Measurements from ENCODE around the gene AKAP7. TPM values are rescaled to one million over a fixed set of nuclear protein-coding genes. Genes with fewer than 3 reads are reported as not detected.

AKAP7 gene
- total and polyA plus RNA-seq, 2 donors (not counting 3 experiments of a cell fraction or from before 2014, with no cell fraction given), result 0.76 to 3.3 TPM

GRCh38 chr6:131103296-131103695 lies 32.0 kb upstream of the AKAP7 start:
- POLR2A ChIA-PET, result no interaction called here
- H3K4me2 ChIP-seq (ENCODE audit: insufficient read depth, low read length), result no peak overlapping the region
- H3K9ac ChIP-seq (replicated peaks; ENCODE audit: extremely low read depth, insufficient read depth, low read length), result no peak overlapping the region
- H3K27ac ChIP-seq (ENCODE audit: insufficient read depth, low read depth, low read length), result no peak overlapping the region
- no peak for FAIRE-seq
- BruUV-seq (replicated peaks), result no TSS peak
- no peaks in the 10 kb centered on the region for H3K36me3 ChIP-seq (ENCODE audit: control insufficient read depth in 2 of 2, extremely low read depth in 1 of 2, insufficient read depth in 2 of 2, low read length in 2 of 2)
- no peak overlapping the region for H2AFZ ChIP-seq (ENCODE audit: low read depth, low read length)
- no peaks in the 10 kb centered on the region for H3K9me3 ChIP-seq (replicated peaks; ENCODE audit: control insufficient read depth, insufficient read depth, low read length)
- CTCF ChIA-PET, result no interaction called here
- H3K79me2 ChIP-seq (ENCODE audit: control insufficient read depth, insufficient read depth, low read length), result no peaks in the 10 kb centered on the region
- H3K9me1 ChIP-seq (replicated peaks; ENCODE audit: control insufficient read depth, extremely low read depth, insufficient read depth, low read length), result no peaks in the 10 kb centered on the region
- no peak for DNase-seq (ENCODE audit: low read depth, low spot score)
- H4K20me1 ChIP-seq (replicated peaks; ENCODE audit: control insufficient read depth, extremely low read depth, insufficient read depth, low read length), result no peaks in the 10 kb centered on the region
- H3K4me3 ChIP-seq (replicated peaks in 1 of 3; ENCODE audit: insufficient read depth in 1 of 3, low read depth in 1 of 3, low read length in 3 of 3), result no peak overlapping the region
- intact Hi-C loops (cut with micrococcal nuclease) (no loop called here), dilution Hi-C loops (cut with MboI; ENCODE audit: extremely low pct_ligation_motif_present, low sequenced_read_pairs) (no loop called here)
- TF ChIP-seq, protein P1, sequence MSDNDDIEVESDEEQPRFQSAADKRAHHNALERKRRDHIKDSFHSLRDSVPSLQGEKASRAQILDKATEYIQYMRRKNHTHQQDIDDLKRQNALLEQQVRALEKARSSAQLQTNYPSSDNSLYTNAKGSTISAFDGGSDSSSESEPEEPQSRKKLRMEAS (IDR thresholded peaks at IDR 0.05; ENCODE audit: insufficient read depth, insufficient read length), result no peak
- TF ChIP-seq, protein P2, sequence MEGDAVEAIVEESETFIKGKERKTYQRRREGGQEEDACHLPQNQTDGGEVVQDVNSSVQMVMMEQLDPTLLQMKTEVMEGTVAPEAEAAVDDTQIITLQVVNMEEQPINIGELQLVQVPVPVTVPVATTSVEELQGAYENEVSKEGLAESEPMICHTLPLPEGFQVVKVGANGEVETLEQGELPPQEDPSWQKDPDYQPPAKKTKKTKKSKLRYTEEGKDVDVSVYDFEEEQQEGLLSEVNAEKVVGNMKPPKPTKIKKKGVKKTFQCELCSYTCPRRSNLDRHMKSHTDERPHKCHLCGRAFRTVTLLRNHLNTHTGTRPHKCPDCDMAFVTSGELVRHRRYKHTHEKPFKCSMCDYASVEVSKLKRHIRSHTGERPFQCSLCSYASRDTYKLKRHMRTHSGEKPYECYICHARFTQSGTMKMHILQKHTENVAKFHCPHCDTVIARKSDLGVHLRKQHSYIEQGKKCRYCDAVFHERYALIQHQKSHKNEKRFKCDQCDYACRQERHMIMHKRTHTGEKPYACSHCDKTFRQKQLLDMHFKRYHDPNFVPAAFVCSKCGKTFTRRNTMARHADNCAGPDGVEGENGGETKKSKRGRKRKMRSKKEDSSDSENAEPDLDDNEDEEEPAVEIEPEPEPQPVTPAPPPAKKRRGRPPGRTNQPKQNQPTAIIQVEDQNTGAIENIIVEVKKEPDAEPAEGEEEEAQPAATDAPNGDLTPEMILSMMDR (IDR thresholded peaks at IDR 0.05; ENCODE audit: extremely low read depth in 1 of 2, insufficient read depth in 1 of 2, low read depth in 1 of 2, low read length in 2 of 2), result no peak
- peaks cover 23% of the 10 kb centered on the region for H3K4me1 ChIP-seq (ENCODE audit: control insufficient read depth, extremely low read depth, insufficient read depth, low read length)
- H3K27me3 ChIP-seq (ENCODE audit: control insufficient read depth in 2 of 2, insufficient read depth in 2 of 2, low read length in 2 of 2), result no peaks in the 10 kb centered on the region

DNA sequence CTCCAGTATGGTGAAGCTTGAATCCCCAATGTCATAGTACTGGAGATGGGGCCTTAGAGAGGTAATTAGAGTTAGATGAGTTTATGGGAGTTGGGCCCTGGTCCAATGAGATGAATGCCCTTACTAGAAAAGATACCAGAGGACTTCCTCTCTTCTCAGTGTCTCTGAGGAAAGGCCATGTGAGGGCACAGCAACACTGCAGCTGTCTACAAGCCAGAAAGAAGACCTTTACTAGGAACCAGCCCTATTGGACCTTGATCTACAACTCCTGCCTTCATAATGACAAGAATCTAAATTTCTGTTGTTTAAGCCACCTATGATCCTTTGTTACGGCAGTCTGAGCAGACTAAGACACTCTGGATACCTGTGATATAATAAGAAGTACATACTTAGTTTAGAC lies 31.4 kb upstream of the AKAP7 start:
- ChIA-PET POLR2A (no interaction called here), CTCF (interaction anchor here (1.4 kb wide), 1 partner anchor 13 kb away, joined by 7 read pairs; no protein-coding TSS in a partner anchor)
- Histone ChIP-seq H3K4me1 (ENCODE audit: control insufficient read depth, extremely low read depth, insufficient read depth, low read length) (peaks cover 23% of the 10 kb centered on the region), H3K9me1 (replicated peaks; ENCODE audit: control insufficient read depth, extremely low read depth, insufficient read depth, low read length) (no peaks in the 10 kb centered on the region), H3K9ac (replicated peaks; ENCODE audit: extremely low read depth, insufficient read depth, low read length) (no peak overlapping the region), H3K27ac (ENCODE audit: insufficient read depth, low read depth, low read length) (no peak overlapping the region), H3K4me2 (ENCODE audit: insufficient read depth, low read length) (no peak overlapping the region), H3K36me3 (ENCODE audit: control insufficient read depth in 2 of 2, extremely low read depth in 1 of 2, insufficient read depth in 2 of 2, low read length in 2 of 2) (no peaks in the 10 kb centered on the region), H3K4me3 (replicated peaks in 1 of 3; ENCODE audit: insufficient read depth in 1 of 3, low read depth in 1 of 3, low read length in 3 of 3) (no peak overlapping the region), H3K27me3 (ENCODE audit: control insufficient read depth in 2 of 2, insufficient read depth in 2 of 2, low read length in 2 of 2) (no peaks in the 10 kb centered on the region), H4K20me1 (replicated peaks; ENCODE audit: control insufficient read depth, extremely low read depth, insufficient read depth, low read length) (no peaks in the 10 kb centered on the region), H3K9me3 (replicated peaks; ENCODE audit: control insufficient read depth, insufficient read depth, low read length) (no peaks in the 10 kb centered on the region), H3K79me2 (ENCODE audit: control insufficient read depth, insufficient read depth, low read length) (no peaks in the 10 kb centered on the region), H2AFZ (ENCODE audit: low read depth, low read length) (no peak overlapping the region)
- FAIRE-seq (no peak), DNase-seq (ENCODE audit: low read depth, low spot score) (no peak)
- no peak for TF ChIP-seq MYC (IDR thresholded peaks at IDR 0.05; ENCODE audit: low read depth, low read length)
- no peak for TF ChIP-seq FOS (IDR thresholded peaks at IDR 0.05; ENCODE audit: borderline replicate concordance, insufficient read depth, low read length)
- TF ChIP-seq POLR2AphosphoS5 (IDR thresholded peaks at IDR 0.05; ENCODE audit: insufficient read depth, low read depth, low read length), result no peak
- TF ChIP-seq EZH2 (IDR thresholded peaks at IDR 0.05; ENCODE audit: borderline replicate concordance, low read depth, low read length, severe bottlenecking), result no peak
- no peak for TF ChIP-seq POLR2A (IDR thresholded peaks at IDR 0.05; ENCODE audit: low read depth, low read length)
- TF ChIP-seq, protein P2 (IDR thresholded peaks at IDR 0.05; ENCODE audit: extremely low read depth in 1 of 2, insufficient read depth in 1 of 2, low read depth in 1 of 2, low read length in 2 of 2), result no peak
- no peak for TF ChIP-seq JUN (IDR thresholded peaks at IDR 0.05; ENCODE audit: borderline replicate concordance, insufficient read depth, insufficient read length, low read depth)
- no peak for TF ChIP-seq GATA2 (IDR thresholded peaks at IDR 0.05; ENCODE audit: insufficient read depth, insufficient read length, low read depth, low read length)
- TF ChIP-seq, protein P1 (IDR thresholded peaks at IDR 0.05; ENCODE audit: insufficient read depth, insufficient read length), result no peak
- intact Hi-C loops (cut with micrococcal nuclease) (no loop called here), dilution Hi-C loops (cut with MboI; ENCODE audit: extremely low pct_ligation_motif_present, low sequenced_read_pairs) (no loop called here)
- BruUV-seq (replicated peaks), result no TSS peak
